ENCODE data around the gene POU2F3. TPM values are rescaled to one million over a fixed set of nuclear protein-coding genes. Genes with fewer than 3 reads are reported as not detected.
"Not testable (repeated sequence)": the region's sequence is repeated elsewhere in the genome, so short reads cannot be mapped to it uniquely, and the experiment has no call there.

POU2F3 gene
- total and polyA plus RNA-seq, 2 of the 4 experiments (the other 2 are of a cell fraction) = under 0.01 to 0.09 TPM

GRCh38 chr11:120253377-120253776 lies 13.4 kb downstream of the POU2F3 start:
- ATAC-seq (ENCODE audit: low read depth); H2AFZ ChIP-seq (replicated peaks; ENCODE audit: low read length, poor library complexity); H4K5ac ChIP-seq (ENCODE audit: low read depth, low read length); H2BK20ac ChIP-seq (ENCODE audit: low read depth, low read length); intact Hi-C loops (cut with micrococcal nuclease); H2AK9ac ChIP-seq (replicated peaks; ENCODE audit: low read depth, low read length, poor library complexity); H3K36me3 ChIP-seq (ENCODE audit: control insufficient read depth, insufficient read depth, low read length); H4K91ac ChIP-seq (ENCODE audit: insufficient read depth, low read depth, low read length); H4K8ac ChIP-seq (ENCODE audit: low read depth in 2 of 2, low read length in 2 of 2); H3K4ac ChIP-seq (ENCODE audit: low read depth, low read length); H3K27ac ChIP-seq (ENCODE audit: insufficient read depth, low read length); H3K23ac ChIP-seq (ENCODE audit: low read depth, low read length); H3K14ac ChIP-seq (replicated peaks; ENCODE audit: low read depth, low read length); DNase-seq; H2BK15ac ChIP-seq (ENCODE audit: low read depth, low read length); H3K9me3 ChIP-seq (ENCODE audit: control insufficient read depth, insufficient read depth, low read length); POLR2A ChIA-PET (ENCODE audit: unreplicated experiment); H3K4me1 ChIP-seq (ENCODE audit: control insufficient read depth, insufficient read depth, low read length); H3K18ac ChIP-seq (ENCODE audit: low read depth, low read length); H2BK5ac ChIP-seq (ENCODE audit: low read depth, low read length, poor library complexity, severe bottlenecking); H2BK120ac ChIP-seq (ENCODE audit: low read depth, low read length); H3K79me1 ChIP-seq (ENCODE audit: low read depth in 1 of 2, low read length in 2 of 2); CTCF ChIA-PET; in situ Hi-C loops (cut with MboI; ENCODE audit: low sequenced_read_pairs); H2AK5ac ChIP-seq (ENCODE audit: low read depth, low read length); H3K9me1 ChIP-seq (ENCODE audit: insufficient read depth, low read length); H3K9ac ChIP-seq (ENCODE audit: low read depth, low read length); H3K4me2 ChIP-seq (ENCODE audit: low read depth, low read length); dilution Hi-C loops (cut with HindIII; ENCODE audit: low sequenced_read_pairs, unreplicated experiment); BruUV-seq (replicated peaks); H3K4me3 ChIP-seq (ENCODE audit: insufficient read depth, low read depth, low read length); H4K20me1 ChIP-seq (ENCODE audit: insufficient read depth, low read length); H3K56ac ChIP-seq (ENCODE audit: extremely low read depth, insufficient read depth, low read length): not testable (repeated sequence)
- H3K27me3 ChIP-seq (ENCODE audit: control insufficient read depth, insufficient read depth, low read length) = peaks cover 60% of the 10 kb centered on the region
- 87% methylated on average over 3 of the region's 13 CpGs; no CpG with 5 or more reads in 1 of the 2 experiments for WGBS, 2 experiments (ENCODE audit: extremely low coverage in 2 of 2, insufficient read length in 1 of 2)
